Dermis blood vessel endothelial cell (primary cell): ENCODE results near the gene REPIN1. TPM values are rescaled to one million over a fixed set of nuclear protein-coding genes. Genes with fewer than 3 reads are reported as not detected.

Source experiments
- DNase-seq: peaks from one replicate; pipeline ENCODE4 v3.0.0; 2010
- total RNA-seq: library from RNA; depleted of rRNA; stranded (reverse); fragments of >200 nt; gene quantifications from 2 replicates; pipeline ENCODE4 v1.2.3, GENCODE V29; 2014

Gene REPIN1
- total RNA-seq, 1 donor from 2014 or later, result 83.9 TPM

GRCh38 chr7:150360363-150361058, 8.1 kb upstream of the REPIN1 start:
- no peak for DNase-seq

GRCh38 chr7:150361402-150361801, 7.2 kb upstream of the REPIN1 start:
- no peak for DNase-seq

DNA sequence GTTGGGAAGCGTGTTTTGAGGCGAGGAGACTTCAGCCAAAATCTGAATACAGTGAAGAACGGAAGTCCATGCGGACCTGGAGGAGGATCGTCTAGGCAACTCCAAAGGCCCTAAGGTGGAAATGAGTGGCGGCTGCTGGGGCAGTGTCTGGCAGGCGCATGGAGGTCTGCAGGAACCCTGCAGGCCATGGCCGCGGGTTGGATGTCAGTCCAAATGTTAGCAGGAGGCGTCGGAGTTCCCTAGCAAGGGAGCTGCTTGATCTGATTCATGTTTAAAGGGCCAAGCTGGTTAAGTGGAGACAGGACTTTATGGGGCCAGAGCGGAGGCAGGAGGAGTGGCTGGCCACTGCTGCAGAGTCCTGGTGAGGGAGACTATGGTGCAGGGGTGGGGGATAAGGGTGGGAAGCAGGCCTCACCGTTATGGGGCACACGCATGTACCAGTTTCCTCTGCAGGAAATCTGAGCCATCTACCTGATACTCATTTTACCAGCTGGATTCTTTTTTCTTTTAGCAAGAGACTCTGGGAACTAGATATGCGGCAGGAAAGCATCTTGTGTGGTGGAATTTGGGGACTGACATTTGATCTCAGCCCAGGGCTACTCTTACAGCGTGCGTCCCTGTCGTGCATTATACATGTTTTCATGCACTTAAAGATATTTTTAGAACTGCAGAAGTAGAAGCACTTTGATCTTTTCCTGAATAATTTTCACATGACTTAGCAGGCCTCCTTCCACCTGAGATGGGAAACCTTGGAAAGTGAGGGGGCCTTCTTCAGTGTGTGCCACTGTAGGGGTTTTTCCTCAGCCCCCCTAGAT, 6.6 kb upstream of the REPIN1 start:
- DNase-seq, result no peak

- no peak for DNase-seq
Measured at GRCh38 chr7:150363370-150363769, 5.3 kb upstream of the REPIN1 start.

DNA sequence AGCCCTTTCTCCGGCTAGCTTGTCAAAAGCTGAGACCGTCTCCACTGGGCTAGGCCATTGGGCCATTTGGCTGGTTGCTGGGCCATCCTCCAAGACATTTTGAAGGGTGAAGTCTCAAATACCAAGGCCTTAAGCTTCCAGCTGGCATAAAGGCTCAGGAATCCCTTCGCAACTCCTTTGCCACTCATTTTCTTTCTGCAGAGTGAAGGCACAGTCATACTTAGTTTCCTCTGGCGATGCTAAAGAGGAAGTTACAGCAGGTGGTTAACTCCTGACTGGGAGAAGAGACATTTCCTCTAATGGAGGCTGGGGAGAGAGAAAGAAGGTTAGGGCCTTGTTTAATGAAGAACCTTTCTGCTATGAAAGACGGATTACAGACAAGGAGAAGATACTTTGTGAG, 4.8 kb upstream of the REPIN1 start:
- peak; percentile 62 for DNase-seq

DNA sequence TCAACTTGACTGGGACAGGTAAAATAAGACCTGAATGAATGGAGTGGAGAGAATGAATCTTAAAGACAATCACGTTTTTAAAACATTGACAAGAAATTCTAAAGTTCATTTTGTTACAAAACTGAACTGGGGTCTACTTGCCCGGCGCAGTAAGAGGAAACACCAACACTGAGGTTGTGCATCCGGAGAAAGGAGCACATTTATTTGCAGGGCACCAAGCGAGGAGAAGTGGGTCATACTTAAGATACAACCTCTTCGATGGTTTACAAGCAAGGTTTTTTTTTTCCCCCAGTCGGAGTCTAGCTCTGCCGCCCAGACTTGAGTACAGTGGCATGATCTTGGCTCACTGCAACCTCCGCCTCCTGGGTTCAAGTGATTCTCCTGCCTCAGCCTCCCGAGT, 3.4 kb upstream of the REPIN1 start:
- DNase-seq, result no peak

GRCh38 chr7:150365673-150366398, 2.8 kb upstream of the REPIN1 start:
- DNase-seq, result no peak

DNA sequence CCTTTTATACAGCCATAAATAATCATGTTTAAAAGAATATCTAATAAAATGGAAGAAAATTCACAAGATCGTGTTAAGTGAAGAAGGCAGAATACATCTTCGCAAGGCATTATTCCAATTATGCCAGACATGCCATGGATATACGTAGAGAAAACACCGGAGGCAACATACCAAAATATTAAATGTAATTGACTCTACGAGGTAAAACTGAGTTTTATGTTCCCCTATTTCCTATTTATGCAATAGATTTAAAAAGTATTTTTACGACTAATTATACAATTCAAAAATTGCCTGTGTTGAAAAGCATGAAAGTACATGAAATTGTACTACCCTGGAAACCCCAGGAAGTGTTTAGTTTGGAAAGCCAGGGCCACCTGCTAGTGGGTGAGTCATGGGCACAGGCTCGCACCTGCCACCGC, 936 bp upstream of the REPIN1 start:
- no peak for DNase-seq

DNA sequence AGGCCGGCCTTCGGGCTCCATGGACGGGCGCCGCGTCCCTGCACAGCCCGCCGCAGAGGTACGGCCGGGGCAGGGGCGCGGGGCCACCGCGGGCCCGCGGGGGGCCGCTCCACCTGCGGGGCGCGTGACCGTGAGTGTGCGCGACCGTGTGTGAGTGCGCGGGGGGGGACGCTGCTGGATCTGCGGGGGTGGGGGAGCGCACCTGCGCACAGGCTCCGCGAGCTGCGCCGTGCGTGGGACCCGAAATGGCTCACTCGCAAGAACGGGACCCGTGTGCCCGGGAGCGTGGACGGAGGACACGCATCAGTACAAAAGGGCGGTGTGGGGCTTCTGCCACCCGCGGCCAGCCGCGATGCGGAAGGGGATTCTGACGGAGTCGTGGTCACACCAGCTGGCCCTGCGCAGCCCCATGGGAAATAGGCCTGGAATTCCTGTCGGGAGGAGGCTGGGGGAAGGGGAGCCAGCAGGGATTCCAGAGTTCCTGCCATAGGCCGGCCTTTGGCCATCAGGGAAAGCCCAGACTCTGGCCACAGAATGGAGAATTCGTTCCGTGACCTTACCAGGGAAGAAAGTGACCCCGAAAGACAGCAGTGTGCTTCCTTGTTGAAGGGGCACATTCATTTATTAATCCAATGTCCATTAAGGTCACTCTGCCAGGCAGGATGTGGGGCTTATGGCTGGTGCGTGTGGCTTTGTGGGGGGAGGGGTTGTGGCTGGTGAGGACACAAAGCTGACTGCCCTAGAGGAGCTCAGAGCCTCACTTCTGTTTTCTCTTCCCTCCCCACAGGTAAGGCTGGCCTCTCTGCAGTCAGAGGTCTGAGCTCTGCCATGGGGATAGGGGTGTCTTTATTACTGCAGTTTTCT, 494 bp downstream of the REPIN1 start:
- peak; percentile 83 for DNase-seq

- DNase-seq, result peak; percentile 49
Measured at GRCh38 chr7:150369748-150370501, 1.3 kb downstream of the REPIN1 start.

- no peak for DNase-seq
Measured at GRCh38 chr7:150370612-150371071, 2.0 kb downstream of the REPIN1 start.

DNA sequence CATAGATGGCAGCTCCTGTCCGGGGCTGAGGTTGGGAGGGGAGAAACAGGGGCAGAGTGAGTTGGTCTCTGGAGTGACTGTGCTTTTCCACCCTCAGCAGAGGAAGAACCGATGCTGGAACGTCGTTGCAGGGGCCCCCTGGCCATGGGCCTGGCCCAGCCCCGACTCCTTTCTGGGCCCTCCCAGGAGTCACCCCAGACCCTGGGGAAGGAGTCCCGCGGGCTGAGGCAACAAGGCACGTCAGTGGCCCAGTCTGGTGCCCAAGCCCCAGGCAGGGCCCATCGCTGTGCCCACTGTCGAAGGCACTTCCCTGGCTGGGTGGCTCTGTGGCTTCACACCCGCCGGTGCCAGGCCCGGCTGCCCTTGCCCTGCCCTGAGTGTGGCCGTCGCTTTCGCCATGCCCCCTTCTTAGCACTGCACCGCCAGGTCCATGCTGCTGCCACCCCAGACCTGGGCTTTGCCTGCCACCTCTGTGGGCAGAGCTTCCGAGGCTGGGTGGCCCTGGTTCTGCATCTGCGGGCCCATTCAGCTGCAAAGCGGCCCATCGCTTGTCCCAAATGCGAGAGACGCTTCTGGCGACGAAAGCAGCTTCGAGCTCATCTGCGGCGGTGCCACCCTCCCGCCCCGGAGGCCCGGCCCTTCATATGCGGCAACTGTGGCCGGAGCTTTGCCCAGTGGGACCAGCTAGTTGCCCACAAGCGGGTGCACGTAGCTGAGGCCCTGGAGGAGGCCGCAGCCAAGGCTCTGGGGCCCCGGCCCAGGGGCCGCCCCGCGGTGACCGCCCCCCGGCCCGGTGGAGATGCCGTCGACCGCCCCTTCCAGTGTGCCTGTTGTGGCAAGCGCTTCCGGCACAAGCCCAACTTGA, 2.7 kb downstream of the REPIN1 start:
- DNase-seq, result no peak

DNA sequence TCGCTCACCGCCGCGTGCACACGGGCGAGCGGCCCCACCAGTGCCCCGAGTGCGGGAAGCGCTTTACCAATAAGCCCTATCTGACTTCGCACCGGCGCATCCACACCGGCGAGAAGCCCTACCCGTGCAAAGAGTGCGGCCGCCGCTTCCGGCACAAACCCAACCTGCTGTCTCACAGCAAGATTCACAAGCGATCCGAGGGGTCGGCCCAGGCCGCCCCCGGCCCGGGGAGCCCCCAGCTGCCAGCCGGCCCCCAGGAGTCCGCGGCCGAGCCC, 3.3 kb downstream of the REPIN1 start:
- DNase-seq, result no peak

DNA sequence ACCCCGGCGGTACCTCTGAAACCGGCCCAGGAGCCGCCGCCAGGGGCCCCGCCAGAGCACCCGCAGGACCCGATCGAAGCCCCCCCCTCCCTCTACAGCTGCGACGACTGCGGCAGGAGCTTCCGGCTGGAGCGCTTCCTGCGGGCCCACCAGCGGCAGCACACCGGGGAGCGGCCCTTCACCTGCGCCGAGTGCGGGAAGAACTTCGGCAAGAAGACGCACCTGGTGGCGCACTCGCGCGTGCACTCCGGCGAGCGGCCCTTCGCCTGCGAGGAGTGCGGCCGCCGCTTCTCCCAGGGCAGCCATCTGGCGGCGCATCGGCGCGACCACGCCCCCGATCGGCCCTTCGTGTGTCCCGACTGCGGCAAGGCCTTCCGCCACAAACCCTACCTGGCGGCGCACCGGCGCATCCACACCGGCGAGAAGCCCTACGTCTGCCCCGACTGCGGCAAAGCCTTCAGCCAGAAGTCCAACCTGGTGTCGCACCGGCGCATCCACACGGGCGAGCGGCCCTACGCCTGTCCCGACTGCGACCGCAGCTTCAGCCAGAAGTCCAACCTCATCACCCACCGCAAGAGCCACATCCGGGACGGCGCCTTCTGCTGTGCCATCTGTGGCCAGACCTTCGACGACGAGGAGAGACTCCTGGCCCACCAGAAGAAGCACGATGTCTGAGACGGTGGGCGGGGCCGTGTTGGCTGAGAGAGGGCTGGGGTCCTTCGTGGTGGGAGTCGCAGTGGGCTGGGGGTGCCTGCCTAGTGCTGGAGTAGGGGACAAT, 3.8 kb downstream of the REPIN1 start:
- no peak for DNase-seq

DNA sequence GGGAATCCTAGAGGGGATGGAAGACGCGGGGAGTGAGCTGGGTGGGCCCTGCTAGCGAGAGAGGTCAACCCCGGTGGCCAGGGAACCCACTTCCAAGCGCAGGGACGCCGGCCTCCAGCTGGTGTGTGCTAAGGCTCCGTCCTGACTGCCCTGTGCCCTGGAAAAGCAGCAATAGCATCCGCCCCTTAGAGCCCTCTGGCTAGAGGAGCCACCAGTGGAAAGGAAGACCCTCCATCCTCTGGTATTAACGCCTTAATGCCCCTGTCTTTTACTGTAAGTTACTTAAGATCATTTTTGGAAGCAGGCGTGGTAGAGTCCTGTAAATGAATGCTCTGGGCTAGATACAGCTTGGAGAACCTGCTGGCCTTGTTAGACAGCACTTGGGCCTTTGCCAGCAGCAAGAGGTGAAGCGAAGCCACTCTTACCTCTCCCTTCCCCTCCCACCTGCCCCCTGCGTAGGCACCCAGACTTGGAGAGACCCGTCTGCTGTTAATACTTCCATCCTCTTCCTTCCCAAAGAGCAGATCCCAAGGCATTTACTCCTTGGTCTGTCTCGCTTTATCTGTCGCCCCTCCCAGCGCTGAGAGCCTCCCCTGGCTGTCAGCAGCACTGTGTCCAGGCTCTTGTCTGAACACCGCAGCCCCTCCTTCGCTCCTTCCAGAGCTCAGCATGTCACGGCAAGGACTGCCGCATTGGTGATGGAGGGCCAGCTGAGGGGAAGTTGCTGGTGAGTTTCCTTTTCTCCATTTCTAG, 4.6 kb downstream of the REPIN1 start:
- no peak for DNase-seq

- DNase-seq, result no peak
Measured at GRCh38 chr7:150374026-150374425, 5.4 kb downstream of the REPIN1 start.

DNA sequence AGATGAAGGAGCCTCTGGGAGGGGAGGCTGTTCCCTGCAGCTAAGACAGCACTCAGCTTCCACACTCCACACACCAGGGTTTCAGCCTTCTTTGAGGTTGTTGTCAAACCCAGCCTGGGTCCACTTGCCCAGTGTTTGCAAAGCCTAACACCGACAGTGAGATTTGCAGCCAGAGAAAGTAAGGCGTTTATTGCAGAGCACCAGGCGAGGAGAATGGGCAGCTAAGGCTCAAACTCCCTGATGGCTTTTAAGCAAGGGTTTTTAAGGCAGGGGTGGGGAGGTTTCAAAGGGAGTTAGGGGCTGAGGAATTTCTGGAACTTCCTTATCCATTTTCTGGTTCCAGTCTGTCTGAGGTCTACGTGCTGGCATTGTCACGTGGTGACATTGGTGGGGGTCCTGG, 5.8 kb downstream of the REPIN1 start:
- DNase-seq, result no peak

GRCh38 chr7:150375662-150376521, 7.3 kb downstream of the REPIN1 start:
- no peak for DNase-seq
